ENCODE data around the gene TICAM1. TPM values are rescaled to one million over a fixed set of nuclear protein-coding genes. Genes with fewer than 3 reads are reported as not detected.

TICAM1 gene
- total RNA-seq, 1 donor = 3.2 TPM

- no peak overlapping the region for H3K4me3 ChIP-seq (ENCODE audit: low read depth, low read length)
- DNase-seq (ENCODE audit: low read depth) = no peak
- no peak for TF ChIP-seq CTCF (IDR thresholded peaks at IDR 0.05; ENCODE audit: insufficient read depth, low read length)
Observed at GRCh38 chr19:4772566-4772965, 58.9 kb downstream of the TICAM1 start.

GRCh38 chr19:4768934-4769777 is 62.4 kb downstream of the TICAM1 start:
- H3K4me3 ChIP-seq (ENCODE audit: low read depth, low read length) = no peak overlapping the region
- no peak for TF ChIP-seq CTCF (IDR thresholded peaks at IDR 0.05; ENCODE audit: insufficient read depth, low read length)
- DNase-seq (ENCODE audit: low read depth) = peak; percentile 91

Small RNA genes lying within 50 kb of the gene (small RNA-seq; reads per million reads assigned to genes)
- gene MIR7-3 = not detected

Other genes starting within 250 kb of the TICAM1 start
- gene TNFAIP8L1, start 192.2 kb downstream of the TICAM1 start, total RNA-seq (ENCODE audit: low replicate concordance) = 1.1 and 2.3 TPM in 2 replicates
- 61.2 and 112 TPM in 2 replicates for gene MYDGF, start 161.4 kb downstream of the TICAM1 start, total RNA-seq (ENCODE audit: low replicate concordance)
- 53.1 and 70.9 TPM in 2 replicates for gene DPP9, start 107.9 kb downstream of the TICAM1 start, total RNA-seq (ENCODE audit: low replicate concordance)
- gene FEM1A, start 40.0 kb downstream of the TICAM1 start, total RNA-seq (ENCODE audit: low replicate concordance) = 5.8 and 8.8 TPM in 2 replicates
- gene PLIN3, start 36.0 kb upstream of the TICAM1 start, total RNA-seq (ENCODE audit: low replicate concordance) = 88.1 and 227 TPM in 2 replicates
- not detected in 2 replicates for gene ARRDC5, start 71.2 kb upstream of the TICAM1 start, total RNA-seq (ENCODE audit: low replicate concordance)
- 2.3 and 61.8 TPM in 2 replicates for gene UHRF1, start 77.8 kb upstream of the TICAM1 start, total RNA-seq (ENCODE audit: low replicate concordance)
- gene KDM4B, start 137.4 kb upstream of the TICAM1 start, total RNA-seq (ENCODE audit: low replicate concordance) = 13.5 and 17.3 TPM in 2 replicates

Data from fibroblast of the aortic adventitia (primary cell).